Retinal pigment epithelial cell (primary cell): ENCODE results near the gene CACNB2.

ENCODE experiments used
- DNase-seq: peaks from one replicate; pipeline ENCODE4 v3.0.0-alpha.2; 2010; ENCODE audit warnings: low read depth
- H3K4me3 ChIP-seq: 2 replicates; pipeline ENCODE4 v1.5.1; 2011; ENCODE audit warnings: mild to moderate bottlenecking, low read length, control low read depth, moderate library complexity
- TF ChIP-seq, protein P1 (sequence below): conservative IDR thresholded peaks from 2 replicates; pipeline ENCODE4 v1.5.1; 2011; ENCODE audit warnings: low read depth, low read length, control low read depth, inconsistent platforms

CACNB2 gene

DNA sequence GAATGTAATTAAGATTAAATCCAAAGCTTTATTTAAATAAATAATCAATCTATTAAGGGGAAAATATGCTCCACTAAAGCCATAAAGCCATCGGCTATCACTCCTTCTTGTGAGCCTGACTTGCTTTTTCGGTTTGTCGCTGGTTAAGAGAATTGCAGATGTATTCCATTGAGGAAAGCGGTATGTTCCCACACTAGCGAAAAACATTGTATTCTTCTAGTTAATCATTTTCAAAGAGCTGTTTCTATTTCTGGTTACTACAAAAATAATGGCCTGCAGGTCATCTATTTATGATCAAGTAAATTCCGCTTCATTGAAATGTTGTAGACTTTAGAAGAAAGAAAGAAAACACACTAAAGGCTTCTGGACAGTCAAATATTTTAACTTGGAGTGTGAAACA is 173.4 kb downstream of the CACNB2 start:
- no peak for DNase-seq
- H3K4me3 ChIP-seq = no peak overlapping the region
- TF ChIP-seq, protein P1, sequence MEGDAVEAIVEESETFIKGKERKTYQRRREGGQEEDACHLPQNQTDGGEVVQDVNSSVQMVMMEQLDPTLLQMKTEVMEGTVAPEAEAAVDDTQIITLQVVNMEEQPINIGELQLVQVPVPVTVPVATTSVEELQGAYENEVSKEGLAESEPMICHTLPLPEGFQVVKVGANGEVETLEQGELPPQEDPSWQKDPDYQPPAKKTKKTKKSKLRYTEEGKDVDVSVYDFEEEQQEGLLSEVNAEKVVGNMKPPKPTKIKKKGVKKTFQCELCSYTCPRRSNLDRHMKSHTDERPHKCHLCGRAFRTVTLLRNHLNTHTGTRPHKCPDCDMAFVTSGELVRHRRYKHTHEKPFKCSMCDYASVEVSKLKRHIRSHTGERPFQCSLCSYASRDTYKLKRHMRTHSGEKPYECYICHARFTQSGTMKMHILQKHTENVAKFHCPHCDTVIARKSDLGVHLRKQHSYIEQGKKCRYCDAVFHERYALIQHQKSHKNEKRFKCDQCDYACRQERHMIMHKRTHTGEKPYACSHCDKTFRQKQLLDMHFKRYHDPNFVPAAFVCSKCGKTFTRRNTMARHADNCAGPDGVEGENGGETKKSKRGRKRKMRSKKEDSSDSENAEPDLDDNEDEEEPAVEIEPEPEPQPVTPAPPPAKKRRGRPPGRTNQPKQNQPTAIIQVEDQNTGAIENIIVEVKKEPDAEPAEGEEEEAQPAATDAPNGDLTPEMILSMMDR = no peak

DNA sequence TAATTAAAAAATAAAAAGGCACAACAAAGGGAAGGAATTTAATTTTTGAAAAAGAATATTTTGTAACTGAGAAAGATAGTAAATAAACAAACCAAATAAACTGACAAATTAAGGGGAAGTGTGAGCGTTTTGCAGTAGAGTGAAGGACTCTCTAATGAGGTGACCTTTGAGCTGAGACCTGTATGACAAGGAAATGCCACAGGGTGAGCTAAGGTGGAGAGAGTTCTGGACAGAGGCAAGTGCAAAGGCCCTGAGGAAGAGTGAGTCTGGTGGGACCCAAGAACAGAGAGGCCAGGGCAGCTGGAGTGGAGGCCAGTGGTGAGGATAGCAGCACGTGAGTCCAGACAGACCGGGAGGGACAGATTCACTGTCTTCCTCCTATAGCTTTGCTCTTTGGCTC is 179.4 kb downstream of the CACNB2 start:
- TF ChIP-seq, protein P1 = no peak
- DNase-seq = no peak
- H3K4me3 ChIP-seq = no peak overlapping the region

DNA sequence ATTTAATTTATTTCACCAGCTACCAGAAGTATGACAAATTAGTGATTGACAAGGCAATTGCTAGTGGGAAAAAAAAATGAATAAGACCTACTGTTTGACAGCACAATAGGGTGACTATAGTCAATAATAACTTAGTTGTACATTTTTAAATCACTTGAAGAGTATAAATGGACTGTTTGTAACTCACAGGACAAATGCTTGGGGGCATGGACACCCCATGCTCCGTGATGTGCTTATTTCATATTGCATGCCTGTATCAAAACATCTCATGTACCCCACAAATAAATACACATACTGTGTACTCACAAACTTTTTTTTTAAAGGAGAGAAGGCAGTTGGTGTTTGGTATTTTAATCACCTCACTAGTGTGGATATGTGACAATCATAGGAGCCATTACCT is 181.1 kb downstream of the CACNB2 start:
- DNase-seq = no peak
- TF ChIP-seq, protein P1 = no peak
- H3K4me3 ChIP-seq = no peak overlapping the region

DNA sequence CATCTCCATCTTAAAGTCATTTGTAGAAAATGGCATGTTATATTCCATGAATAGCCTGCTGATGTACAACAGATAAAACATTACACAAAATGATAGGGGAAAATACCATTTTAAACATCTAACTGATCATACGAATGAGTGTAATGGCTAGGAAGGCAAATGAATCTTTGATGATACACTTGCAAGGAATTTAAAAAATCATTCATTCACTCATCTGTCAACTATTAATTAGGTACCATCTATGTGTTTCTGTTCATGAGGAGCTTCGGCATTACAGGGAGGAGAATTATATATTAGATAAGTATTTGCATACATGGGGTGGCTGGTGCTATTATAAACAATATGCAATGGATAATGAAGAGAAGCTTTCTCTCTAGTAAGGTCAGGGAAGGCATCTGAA is 183.7 kb downstream of the CACNB2 start:
- DNase-seq = no peak
- TF ChIP-seq, protein P1 = no peak
- H3K4me3 ChIP-seq = no peak overlapping the region

DNA sequence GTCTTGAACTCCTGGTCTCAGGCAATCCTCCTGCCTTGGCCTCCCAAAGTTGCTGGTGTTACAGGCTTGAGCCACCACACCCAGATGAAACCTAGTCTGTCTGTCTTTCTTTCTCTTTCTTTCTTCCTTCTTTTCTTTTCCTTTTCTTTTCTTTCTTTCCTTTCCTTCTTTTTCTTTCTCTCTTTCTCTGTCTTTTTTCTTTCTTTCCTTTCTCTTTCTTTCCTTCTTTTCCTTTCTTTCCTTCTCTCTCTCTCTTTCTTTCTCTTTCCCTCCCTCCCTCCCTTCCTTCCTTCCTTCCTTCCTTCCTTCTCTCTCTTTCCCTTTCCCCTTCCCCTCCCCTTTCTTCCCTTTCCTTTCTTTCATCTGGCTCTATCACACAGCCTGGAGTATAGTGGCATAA is 185.2 kb downstream of the CACNB2 start:
- no peak overlapping the region for H3K4me3 ChIP-seq
- TF ChIP-seq, protein P1 = no peak
- DNase-seq = no peak

DNA sequence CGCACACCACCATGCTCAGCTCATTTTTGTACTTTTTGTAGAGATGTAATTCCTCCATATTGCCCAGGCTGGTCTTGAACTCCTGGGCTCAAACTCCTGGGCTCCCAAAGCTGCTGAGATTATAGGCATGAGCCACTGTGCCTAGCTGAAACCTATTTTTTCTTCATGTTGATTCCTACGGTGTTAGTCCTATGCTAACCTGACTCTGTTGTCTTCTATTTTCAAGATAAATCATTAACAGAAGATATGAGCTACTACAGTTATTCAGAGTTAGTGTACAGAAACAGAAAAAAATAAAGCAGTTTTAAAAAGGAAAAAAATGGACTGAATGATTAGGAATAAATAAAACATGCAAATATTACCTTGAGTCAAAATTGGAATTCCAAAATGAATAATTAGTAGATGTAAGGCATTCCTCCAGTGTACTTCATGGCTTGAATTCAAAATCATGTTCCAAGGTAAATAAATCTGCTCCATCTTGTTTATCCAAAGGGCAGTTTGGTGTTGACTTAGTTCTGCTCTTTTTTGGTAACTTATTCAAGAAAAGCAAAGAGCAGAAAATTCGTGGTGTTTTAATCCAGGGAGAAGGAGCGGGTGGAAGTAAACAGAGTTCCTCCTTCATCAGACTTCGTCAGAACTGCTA is 185.8 kb downstream of the CACNB2 start:
- DNase-seq = no peak
- TF ChIP-seq, protein P1 = no peak

DNA sequence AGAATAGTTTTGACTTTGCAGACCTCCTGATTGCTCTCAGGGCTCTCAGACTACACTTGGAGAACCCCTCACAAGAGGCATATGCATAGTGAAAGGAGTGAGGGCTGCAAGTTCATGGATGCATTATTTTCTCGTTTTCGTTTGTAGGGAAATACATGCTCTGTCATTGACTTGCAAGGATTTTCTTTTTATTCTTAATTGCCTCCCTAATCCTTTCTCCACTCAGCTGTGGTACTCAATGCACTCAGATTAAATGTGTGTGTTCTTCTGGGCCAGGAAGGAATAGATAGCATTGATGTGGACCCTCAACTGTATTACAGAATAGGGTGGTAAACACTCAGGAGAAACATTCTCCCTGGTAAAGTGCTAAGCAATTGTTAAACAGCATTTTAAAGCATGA is 188.7 kb downstream of the CACNB2 start:
- H3K4me3 ChIP-seq = no peak overlapping the region
- TF ChIP-seq, protein P1 = no peak
- DNase-seq = no peak

More for the DNA sequence above, 185.8 kb downstream of the CACNB2 start:
- H3K4me3 ChIP-seq = no peak overlapping the region
